ENCODE data around the gene SLC37A1.
"Not testable (repeated sequence)": the region's sequence is repeated elsewhere in the genome, so short reads cannot be mapped to it uniquely, and the experiment has no call there.

Gene SLC37A1

DNA sequence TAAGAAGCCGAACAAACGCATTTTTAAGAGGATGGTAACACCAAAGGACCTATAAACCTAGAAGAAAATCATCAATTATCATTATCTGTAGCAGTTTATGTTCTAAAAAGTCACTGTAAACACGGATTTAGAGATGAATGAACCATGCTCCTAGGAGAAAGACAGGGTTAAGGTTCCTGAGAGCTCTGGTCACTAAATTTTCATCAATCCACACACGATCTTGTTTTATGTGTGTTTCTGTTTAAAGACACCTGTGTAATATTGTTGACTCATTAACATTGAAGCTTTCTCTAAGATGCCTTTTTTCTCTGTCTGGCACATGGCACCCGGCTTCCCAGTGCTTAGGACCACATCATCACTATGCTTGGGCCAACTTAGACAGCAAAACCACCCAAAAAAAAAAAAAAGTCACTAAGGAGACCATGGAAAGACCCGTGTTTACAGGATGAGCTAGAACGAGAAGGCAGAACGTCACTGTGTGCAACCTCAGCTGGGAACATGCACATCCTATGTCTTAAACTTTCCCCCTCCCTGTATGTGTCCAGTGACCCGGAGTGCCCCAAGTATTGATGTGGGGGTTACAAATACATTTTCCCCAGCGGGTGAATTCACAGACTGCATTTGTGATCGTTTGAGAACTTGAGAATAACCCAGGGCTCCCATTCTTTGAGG is 84.0 kb downstream of the SLC37A1 start:
- DNase-seq = no peak

DNA sequence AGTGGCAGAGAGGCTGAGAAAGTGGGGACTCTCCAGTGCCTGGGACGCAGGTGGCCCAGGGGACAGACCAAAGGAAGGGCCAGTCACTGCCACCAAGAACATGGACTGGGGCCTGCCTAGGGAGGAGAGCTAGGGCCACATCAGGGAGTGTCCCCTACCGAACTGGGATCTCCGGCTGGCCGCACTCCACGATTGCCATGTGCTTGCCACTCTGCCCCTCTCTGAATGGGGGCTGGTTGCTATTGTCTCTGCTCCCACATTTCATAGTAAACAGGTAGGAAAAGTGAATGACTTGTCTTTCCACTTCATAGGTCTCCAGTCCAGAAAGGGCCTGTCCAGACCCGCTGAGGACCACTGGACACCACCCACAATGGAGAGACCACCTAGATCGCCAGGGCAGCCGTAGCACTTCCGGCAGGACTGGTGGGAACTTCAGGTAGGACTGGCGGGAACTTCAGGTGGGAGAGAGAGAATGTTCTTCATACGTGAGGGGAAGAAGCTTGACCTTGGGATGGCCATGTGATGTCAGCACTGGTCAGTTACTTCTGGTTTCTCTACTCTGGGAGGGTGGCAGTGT is 84.6 kb downstream of the SLC37A1 start:
- no peak for DNase-seq

DNA sequence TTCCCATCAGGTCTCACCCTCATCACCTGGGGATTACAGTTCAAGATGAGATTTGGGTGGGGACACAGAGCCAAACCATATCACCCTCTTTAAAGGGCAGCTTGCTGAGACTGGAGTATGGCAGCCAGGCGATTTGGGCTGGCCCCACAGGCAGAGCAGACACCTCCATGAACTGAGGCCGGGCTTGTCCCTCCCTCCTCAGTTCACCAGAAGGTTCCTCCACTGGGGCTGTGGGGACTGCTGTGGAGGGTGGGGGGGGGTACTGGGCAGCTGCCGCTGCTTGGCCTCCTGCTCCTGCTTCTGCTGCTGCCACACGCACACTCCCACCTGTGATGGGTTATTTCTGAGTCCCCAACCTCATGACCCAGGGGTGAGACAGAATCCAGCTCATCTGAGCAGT is 85.8 kb downstream of the SLC37A1 start:
- DNase-seq = no peak

DNA sequence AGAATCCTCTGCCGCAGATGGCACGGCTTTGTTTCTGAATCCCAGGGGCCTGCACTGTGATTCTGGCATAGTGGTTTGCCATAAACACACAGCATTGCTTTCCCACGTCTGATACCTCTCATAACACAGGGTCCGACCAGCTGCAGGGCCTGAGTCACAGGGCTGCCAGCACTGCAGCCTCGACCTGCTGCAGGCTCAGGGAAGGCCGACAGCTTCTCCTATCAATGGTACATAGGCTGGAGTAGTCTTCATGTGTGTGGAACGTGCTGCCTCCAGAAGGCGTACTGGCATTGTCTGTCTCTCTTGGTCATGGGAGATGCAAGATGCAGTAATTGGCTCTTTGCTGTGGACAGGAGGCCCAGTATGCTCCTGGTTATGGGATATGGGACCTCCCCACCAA is 86.3 kb downstream of the SLC37A1 start:
- no peak for DNase-seq

DNA sequence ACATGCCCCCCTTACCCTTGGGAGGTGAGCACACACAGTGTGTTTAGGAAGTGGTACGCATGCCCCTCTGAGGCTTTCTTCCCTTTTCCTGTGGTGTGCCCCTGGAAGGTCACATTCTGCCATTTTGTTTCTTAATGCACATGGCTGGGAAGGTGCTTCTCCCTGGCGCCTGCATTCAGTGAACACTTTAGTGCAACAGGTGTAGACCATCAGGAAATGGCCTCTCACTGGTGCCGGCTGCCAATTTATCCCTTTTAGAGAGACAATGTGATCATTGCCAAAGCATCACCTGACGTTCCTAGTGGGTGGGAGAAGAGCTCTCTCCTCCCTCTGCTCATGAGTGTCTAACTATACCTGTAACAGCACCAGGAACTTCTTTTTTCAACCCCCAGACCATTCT is 88.0 kb downstream of the SLC37A1 start:
- no peak for DNase-seq

DNA sequence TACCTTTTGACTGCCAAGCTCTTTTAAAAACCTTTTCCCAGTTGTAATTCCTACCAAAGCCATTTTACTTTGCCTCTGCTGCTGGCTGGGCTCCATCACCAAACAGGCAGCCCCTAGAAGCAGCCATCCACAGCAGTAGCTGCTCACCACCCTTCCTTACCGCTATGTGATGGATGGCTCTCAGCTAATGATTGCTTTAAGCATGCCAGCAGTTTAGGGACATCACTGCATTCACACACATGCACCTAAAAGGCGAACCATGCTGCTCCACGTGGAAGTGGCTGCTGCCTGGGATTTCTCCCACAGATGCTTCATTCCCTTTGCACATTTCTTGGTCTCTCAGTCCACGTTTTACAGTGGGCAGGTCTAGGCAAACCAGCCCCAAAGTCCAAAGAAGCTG is 93.5 kb downstream of the SLC37A1 start:
- no peak for DNase-seq

DNA sequence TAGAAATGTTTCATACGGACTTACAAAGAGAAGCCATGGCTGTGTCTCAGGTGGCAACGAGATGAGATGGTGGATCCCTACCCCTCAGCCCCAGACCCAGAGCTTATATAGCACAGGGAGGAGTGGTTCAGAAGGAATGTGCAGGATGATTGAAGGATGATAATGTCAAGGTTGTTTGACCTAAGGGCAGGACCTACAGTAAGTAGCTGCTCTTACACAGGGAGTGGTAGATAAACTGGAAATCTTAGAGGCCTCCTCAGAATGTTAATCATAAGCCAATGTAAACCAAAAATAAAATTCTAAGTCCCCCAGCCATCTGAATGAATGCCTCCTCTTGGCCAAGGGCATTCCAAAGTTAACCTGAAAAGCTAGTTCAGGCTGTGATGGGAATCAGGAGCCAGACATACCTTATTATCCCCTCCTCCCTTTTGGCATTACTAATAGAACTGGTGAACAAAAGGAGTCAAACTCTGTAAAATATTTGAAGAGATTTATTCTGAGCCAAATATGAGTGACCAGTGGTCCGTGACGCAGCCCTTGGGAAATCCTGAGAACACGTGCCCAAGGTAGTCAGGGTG is 94.0 kb downstream of the SLC37A1 start:
- no peak for DNase-seq

DNA sequence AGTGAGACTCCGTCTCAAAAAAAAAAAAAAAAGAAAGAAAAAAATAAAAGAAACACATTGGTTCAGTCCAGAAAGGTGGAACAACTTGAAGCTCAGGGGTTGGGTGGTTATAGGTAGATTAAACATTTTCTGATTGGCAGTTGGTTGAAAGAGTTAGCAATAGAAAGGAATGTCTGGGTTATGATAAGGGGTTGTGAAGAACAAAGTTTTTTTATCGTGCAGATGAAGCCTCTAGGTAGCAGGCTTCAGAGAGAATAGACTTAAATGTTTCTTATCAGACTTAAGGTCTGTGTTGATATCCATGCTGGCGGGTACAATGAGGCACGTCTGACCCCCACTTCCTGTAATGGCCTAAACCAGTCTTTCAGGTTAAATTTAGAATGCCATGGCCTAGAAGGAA is 94.8 kb downstream of the SLC37A1 start:
- no peak for DNase-seq

DNA sequence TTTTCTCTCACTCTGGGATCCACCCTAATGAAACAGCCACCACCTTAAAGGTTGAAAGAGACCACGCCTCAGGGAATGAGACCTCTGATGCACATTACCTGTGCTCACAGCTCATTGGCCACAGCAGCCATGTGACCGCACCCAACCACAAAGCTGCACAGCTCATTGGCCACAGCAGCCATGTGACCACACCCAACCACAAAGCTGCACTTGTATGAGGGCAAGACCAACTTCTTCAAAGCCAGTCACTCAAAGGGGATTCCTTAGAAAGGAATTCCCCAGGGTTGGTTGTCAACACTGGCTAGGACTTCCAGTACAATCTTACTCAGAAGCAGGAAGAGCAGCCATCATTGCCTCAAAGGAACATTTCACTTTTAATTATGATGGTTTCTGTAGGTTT is 96.2 kb downstream of the SLC37A1 start:
- no peak for DNase-seq

DNA sequence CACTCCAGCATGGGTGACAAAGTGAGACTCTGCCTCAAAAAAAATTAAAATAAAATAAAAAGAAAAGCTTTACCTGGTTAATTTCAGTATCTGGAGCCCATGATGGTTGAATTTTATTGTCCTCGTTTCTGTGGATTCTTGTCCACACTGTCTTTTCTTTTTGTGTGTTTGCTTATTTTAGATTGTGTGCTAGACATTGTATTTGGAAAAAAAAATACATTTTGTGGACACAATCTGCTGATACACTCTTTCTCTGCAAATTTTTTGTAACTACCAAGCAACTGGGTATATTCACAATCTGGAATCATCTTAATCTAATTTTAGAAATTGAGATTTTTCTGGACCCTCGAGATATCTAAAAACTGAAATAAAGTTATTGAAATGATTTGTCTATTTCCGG is 98.2 kb downstream of the SLC37A1 start:
- no peak for DNase-seq

DNA sequence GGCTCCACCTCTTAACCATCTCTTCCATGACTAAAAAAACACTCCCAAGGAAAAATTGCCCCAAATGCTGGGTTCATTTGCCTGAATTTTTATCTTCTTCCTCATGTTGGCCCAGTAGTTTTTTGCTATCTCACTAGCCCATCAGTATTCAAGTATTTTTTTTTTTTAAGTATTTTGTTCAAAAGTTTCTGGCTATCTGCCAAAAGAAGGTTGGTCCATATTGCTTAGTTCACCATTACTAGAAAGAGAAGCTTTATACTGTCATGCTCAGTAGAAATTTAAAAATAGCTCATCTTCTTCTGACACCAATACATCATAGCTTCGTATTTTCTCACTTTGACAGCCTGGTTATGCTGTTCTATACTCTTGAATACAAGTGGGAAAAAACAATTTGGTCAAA is 98.7 kb downstream of the SLC37A1 start:
- no peak for DNase-seq

DNA sequence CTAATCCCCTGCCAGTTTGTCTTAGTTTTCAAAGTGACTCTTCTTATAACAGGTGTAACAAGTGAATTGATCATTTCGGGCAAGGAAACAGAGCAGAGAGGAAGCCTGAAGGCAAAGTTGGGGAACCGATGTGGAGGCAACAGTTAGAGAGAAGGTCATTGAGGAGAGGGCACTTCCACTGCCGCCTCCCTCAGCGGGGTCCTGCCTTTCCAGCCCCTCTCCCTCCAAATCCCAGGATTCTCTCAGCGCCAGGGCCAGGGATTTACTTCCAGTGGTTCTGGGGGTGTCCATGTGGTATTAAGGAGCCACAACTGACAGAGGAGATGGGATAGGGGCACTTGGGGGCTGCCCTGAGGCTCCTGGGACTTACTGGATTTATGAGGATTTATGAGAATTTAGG is 100.1 kb downstream of the SLC37A1 start:
- no peak for DNase-seq

DNA sequence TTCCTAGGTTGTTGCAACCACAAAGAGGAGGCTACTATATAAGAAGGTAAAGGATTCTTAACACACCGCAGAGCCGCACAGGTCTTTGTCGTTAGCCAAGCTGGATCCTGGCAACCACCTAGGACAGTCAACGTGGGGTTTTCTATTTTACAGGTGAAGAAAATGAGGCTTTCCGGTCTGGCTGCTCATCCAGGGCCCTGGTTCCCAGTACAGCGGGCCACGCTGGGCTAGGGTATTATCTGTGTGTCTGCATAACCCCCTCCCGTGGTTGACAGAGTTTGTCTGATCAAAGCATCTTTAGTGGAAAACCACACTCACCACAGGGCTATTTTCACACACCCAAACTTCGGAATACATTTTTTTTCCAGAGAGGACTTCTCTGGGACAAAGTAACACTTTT is 100.7 kb downstream of the SLC37A1 start:
- DNase-seq = no peak

DNA sequence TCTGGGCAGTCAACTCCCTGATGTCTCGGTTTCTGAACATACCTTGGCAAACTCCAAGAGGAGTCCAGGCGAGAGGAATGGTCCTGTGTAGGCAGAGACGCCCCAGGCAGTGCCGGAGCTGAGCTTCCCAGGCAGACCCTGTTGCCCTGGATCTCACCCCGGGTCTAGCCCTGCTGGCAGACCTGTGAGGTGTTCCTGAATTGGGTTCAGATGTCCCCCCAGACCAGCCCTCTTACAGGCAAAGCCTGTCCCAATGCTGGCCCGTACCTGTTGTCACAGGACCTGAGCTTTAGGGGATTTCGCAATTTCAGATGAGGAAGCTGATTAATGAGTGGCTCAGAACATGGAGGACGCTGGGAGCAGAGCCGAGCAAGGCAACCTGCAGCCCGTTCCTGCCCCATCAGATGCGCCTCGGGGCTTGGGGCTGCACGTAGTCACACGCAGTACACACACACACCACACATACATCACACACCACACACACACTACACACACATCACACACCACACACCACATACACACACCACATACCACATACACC is 101.2 kb downstream of the SLC37A1 start:
- no peak for DNase-seq

DNA sequence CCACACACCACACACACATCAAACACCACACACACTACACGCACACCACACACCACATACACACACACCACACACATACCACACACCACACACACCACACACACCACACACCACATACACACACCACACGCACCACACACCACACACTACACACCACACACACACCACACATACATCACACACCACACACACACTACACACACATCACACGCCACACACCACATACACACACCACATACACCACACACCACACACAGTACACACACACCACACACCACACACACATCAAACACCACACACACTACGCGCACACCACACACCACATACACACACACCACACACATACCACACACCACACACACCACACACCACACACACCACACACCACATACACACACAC is 101.7 kb downstream of the SLC37A1 start:
- DNase-seq = not testable (repeated sequence)

DNA sequence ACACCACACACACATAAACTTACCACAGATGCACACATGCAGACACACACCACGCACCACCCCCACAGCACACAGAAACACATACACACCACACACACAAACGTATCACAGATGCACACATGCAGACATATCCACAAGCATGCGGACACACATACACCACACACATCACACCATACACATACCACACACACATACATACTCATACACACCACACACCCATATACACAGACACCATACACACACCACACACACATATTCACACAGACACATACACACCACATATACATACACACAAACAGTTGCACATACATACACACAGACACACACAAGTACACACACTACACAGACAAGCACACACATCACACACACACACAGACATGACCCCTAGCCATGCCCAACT is 102.3 kb downstream of the SLC37A1 start:
- no peak for DNase-seq

DNA sequence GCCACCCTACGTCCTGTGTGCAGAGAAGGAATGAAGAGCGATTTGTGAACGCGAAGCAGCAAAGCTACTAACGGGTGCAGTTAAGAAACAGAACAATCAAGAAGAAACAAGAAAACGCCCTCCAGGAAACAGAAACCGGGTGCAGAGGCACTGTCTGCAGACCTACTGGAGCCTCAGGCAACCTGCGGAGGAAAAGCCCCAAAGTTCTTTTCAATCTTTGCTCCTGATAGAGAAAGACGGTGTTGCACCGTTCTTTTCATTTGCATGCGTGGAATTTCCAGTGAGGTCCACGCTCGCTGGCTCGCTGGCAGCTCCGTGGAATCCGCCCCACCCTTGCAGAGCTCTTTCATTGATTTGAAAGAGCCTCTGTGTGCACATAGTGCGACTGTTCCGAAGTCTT is 102.8 kb downstream of the SLC37A1 start:
- no peak for DNase-seq

DNA sequence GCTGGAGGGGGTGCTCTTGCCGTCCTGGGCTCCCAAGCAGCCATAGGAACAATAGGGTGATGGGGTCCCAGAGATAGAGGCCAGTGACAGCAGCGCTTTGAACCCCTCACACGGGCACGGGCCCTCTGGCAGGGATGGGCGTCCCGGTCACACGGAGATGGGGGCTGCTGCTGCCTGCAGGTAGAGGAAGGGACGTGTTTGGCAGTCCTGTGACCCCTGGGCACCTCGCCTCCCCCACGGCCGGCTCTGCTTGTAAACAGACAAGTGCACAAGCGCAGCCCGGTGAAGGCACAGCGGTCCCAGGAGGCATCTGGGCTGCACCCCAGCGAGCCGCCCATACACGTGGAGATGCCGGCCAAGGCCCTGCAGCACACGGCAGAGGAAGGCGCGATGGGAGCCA is 103.3 kb downstream of the SLC37A1 start:
- DNase-seq = no peak

DNA sequence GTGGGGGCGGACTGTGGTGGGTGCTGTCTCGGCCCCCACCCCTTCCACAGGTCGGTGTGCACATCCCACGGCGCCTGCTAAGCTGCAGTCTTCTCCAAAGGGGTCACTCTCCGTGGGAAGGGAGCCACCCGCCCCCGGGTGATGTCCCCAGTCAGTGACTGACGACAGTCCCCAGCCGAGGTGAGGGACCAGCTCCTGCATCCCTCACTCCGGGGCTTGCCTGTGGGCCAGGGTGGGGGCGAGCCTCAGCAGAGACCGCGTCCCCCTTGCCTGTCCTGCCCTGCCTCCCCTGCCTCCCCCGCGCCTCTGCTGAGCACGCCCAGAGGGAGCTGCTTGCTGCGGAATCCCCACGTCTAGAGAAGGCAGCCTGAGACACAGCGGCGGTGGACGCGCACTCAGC is 103.8 kb downstream of the SLC37A1 start:
- DNase-seq = no peak

DNA sequence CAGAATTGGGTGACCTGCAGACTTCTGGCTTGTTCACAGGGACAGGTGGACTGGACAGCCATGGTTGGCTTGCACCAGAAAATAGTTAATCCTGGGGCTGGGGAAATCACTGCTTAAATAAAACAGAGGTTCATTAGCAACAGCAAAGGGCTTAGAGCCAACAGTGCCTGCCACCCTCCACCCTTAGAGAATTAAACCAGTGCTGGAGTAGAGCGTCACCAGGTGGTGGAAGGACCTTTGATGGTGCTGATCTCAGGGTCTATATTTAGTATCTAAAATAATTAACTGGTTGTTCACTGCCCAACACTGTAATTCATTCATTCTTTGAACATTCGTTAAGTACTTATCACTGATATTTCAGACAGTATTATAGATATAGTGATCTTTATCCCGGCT is 105.1 kb downstream of the SLC37A1 start:
- no peak for DNase-seq

DNA sequence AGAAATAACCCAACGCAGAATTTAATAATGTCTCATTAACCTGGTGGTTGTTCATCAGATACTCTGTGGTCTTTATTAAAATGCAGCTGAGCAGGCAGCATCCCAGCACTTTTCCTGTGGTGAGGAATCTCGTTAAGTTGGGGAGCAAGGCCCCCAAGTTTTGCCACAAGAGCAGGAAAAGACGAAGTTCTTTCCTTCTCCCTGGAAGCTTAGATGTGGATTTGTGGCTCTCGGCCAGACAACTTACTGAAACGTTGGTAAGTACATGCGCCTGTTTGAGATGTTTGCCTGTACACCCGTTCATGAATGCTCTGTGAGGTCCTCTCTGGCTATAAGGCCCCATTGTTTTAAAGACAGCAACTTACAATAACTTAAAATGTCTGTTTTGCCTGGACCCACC is 105.5 kb downstream of the SLC37A1 start:
- DNase-seq = no peak

DNA sequence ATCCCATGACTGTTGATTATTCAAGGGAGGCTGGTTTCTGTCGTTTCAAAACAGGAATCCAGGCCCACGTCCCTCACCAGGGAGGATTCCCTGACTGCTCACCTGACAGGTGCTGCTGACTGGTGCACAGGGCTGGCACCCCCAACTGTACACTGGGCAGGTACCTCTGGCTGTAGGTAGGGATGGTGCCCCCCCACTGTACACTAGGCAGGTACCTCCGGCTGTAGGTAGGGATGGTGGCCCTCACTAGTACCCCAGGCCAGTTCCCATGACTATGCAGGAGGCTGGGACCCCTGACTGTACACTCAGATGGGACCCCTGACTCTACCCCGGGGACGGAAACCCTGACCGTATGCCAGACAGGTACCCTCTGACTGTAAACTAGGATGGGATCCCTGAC is 106.2 kb downstream of the SLC37A1 start:
- DNase-seq = no peak

DNA sequence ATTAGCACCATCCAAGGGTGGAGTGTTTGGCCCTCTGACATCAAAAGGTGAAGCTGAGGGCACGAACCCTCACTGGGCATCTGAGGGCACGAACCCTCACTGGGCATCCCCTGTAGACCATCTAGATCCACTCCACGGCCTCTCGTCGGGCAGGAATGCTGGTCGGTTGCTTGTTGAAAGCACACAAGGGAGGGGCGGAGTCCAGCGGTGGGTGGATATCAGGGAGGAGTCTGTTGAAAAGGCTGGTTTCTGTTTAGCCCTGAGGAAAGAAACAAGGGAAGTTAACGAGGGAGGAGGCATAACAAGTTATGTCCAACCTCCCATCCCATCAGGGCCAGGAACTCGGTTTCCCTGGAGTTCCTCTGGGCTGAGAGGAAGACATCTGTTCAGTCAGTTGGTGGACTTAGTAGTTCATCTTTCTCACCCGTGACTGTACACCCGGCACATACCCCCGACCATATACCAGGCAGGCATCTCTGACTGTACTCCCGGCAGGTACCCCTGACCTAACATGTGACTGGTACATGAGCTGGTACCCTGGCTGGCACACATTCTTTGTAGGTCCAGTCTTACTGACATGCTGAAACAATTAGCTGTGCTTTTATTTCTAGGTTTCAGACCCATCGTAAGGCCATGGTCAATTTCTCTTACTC is 107.6 kb downstream of the SLC37A1 start:
- DNase-seq = no peak

DNA sequence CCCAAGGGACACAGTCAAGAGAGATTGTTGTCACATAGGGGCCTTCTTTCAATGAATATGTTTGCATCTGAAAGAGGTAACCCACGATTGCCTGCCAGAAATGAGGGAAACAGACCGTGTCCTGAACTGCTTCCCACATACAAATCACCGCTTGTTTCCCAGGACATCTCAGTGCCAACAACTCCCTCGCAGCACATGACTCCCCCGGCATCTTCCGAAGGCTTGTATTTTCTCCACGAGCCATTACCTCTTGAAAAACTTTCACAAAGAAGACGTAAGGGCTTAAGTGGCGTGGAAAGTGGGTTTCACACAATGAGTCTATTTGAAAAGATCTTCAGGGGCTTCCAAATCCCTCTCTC is 108.1 kb downstream of the SLC37A1 start:
- DNase-seq = no peak

Data from NCI-H1105 treated with DMSO at 0.1 percent for 48 hours (cell line).